ENCODE results near the gene KLF14. TPM values are rescaled to one million over a fixed set of nuclear protein-coding genes. Genes with fewer than 3 reads are reported as not detected.
"Not testable (repeated sequence)": the region's sequence is repeated elsewhere in the genome, so short reads cannot be mapped to it uniquely, and the experiment has no call there.

Gene KLF14
- total RNA-seq, 1 experiment from 2014 or later = not detected

DNA sequence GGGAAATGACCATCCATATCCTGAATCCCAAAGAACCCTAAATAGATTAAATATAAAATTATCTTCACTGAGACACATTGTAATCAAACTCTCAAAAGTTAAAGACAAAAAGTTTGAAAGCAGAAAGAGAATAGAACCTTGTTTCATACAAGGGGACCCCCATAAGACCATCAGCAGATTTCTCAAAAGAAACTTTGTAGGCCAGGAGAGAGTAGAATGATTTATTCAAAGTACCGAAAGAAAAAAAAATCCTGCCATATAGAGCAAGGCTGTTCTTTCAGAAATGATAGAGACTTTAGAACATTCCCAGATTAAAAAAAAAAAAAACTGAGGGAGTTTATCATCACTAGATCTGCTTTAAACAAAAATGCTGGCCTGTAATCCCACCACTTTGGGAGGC, 34.8 kb upstream of the KLF14 start:
- intact Hi-C loops (cut with micrococcal nuclease; ENCODE audit: unreplicated experiment) = no loop called here
- no peaks in the 10 kb centered on the region for H3K4me1 ChIP-seq (ENCODE audit: insufficient read depth, low read length, poor library complexity, severe bottlenecking)

GRCh38 chr7:130764569-130764968, 30.6 kb upstream of the KLF14 start:
- H3K4me1 ChIP-seq (ENCODE audit: insufficient read depth, low read length, poor library complexity, severe bottlenecking); CTCF ChIA-PET; DNase-seq (ENCODE audit: low spot score); H3K27ac ChIP-seq (ENCODE audit: low read depth, low read length, poor library complexity, severe bottlenecking); BruUV-seq (replicated peaks); H3K36me3 ChIP-seq (ENCODE audit: insufficient read depth, low read length, poor library complexity, severe bottlenecking); intact Hi-C loops (cut with micrococcal nuclease; ENCODE audit: unreplicated experiment); POLR2A ChIA-PET (ENCODE audit: low non-redundant PET); H3K27me3 ChIP-seq (replicated peaks; ENCODE audit: insufficient read depth, low read depth, low read length, poor library complexity); H3K4me3 ChIP-seq (ENCODE audit: low read depth, low read length, poor library complexity, severe bottlenecking): not testable (repeated sequence)
- peaks cover 13% of the 10 kb centered on the region for H3K9me3 ChIP-seq (ENCODE audit: low read depth, low read length, poor library complexity, severe bottlenecking)

More for the DNA sequence above, 34.8 kb upstream of the KLF14 start:
- ChIA-PET POLR2A (ENCODE audit: low non-redundant PET) (no interaction called here), CTCF (no interaction called here)
- no peaks in the 10 kb centered on the region for H3K36me3 ChIP-seq (ENCODE audit: insufficient read depth, low read length, poor library complexity, severe bottlenecking)
- H3K27me3 ChIP-seq (replicated peaks; ENCODE audit: insufficient read depth, low read depth, low read length, poor library complexity) = no peaks in the 10 kb centered on the region
- no TSS peak for BruUV-seq (replicated peaks)
- DNase-seq (ENCODE audit: low spot score) = no peak
- no peak overlapping the region for H3K27ac ChIP-seq (ENCODE audit: low read depth, low read length, poor library complexity, severe bottlenecking)
- peaks cover 17% of the 10 kb centered on the region for H3K9me3 ChIP-seq (ENCODE audit: low read depth, low read length, poor library complexity, severe bottlenecking)
- no peak for TF ChIP-seq EZH2 (IDR thresholded peaks at IDR 0.05; ENCODE audit: borderline replicate concordance, low read depth, low read length, poor library complexity, severe bottlenecking)
- TF ChIP-seq CTCF (conservative IDR thresholded peaks at IDR 0.05; ENCODE audit: low read depth, low read length) = no peak
- H3K4me3 ChIP-seq (ENCODE audit: low read depth, low read length, poor library complexity, severe bottlenecking) = no peak overlapping the region

- CTCF ChIA-PET = interaction anchor here (0.6 to 1.5 kb wide), 11 partner anchors 31 to 1312 kb away, joined by 3 to 22 read pairs (median 5); no protein-coding TSS in a partner anchor
- TF ChIP-seq CTCF (conservative IDR thresholded peaks at IDR 0.05; ENCODE audit: low read depth, low read length) (peak; percentile 84), EZH2 (IDR thresholded peaks at IDR 0.05; ENCODE audit: borderline replicate concordance, low read depth, low read length, poor library complexity, severe bottlenecking) (no peak)
- Histone ChIP-seq H3K27ac (ENCODE audit: low read depth, low read length, poor library complexity, severe bottlenecking) (no peak overlapping the region), H3K4me3 (ENCODE audit: low read depth, low read length, poor library complexity, severe bottlenecking) (no peak overlapping the region), H3K9me3 (ENCODE audit: low read depth, low read length, poor library complexity, severe bottlenecking) (no peaks in the 10 kb centered on the region), H3K4me1 (ENCODE audit: insufficient read depth, low read length, poor library complexity, severe bottlenecking) (no peaks in the 10 kb centered on the region), H3K27me3 (replicated peaks; ENCODE audit: insufficient read depth, low read depth, low read length, poor library complexity) (no peaks in the 10 kb centered on the region), H3K36me3 (ENCODE audit: insufficient read depth, low read length, poor library complexity, severe bottlenecking) (no peaks in the 10 kb centered on the region)
- no TSS peak for BruUV-seq (replicated peaks)
- peak; percentile 71 for DNase-seq (ENCODE audit: low spot score)
- POLR2A ChIA-PET (ENCODE audit: low non-redundant PET) = no interaction called here
- intact Hi-C loops (cut with micrococcal nuclease; ENCODE audit: unreplicated experiment) = loop anchor here (1.0 to 2.0 kb wide), 2 partner anchors 516 to 686 kb away; no protein-coding TSS in a partner anchor
Observed at GRCh38 chr7:130758429-130759056, 24.5 kb upstream of the KLF14 start.

DNA sequence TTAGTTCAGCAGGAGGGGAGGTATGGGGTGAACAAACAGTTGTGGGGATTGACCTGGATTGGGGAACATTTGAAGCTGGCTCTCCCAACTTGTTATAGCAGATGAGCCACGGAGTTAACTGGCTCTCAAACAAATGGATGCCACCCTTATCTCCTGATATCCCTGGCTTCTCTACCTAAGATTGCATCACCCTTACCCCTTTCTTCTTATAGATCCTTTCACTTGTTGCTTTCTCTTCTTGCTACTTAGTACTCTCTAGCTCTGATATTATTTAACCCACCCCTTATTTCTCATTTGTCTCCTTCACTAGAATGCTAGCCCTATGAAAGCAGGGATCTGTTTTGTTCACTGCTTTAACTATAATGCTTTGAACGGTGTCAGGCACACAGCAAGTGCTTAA, 22.3 kb upstream of the KLF14 start:
- no peaks in the 10 kb centered on the region for H3K36me3 ChIP-seq (ENCODE audit: insufficient read depth, low read length, poor library complexity, severe bottlenecking)
- no peaks in the 10 kb centered on the region for H3K9me3 ChIP-seq (ENCODE audit: low read depth, low read length, poor library complexity, severe bottlenecking)
- TF ChIP-seq CTCF (conservative IDR thresholded peaks at IDR 0.05; ENCODE audit: low read depth, low read length) = no peak
- TF ChIP-seq EZH2 (IDR thresholded peaks at IDR 0.05; ENCODE audit: borderline replicate concordance, low read depth, low read length, poor library complexity, severe bottlenecking) = no peak
- BruUV-seq (replicated peaks) = no TSS peak
- no peak overlapping the region for H3K27ac ChIP-seq (ENCODE audit: low read depth, low read length, poor library complexity, severe bottlenecking)
- ChIA-PET POLR2A (ENCODE audit: low non-redundant PET) (no interaction called here), CTCF (no interaction called here)
- H3K4me1 ChIP-seq (ENCODE audit: insufficient read depth, low read length, poor library complexity, severe bottlenecking) = no peaks in the 10 kb centered on the region
- H3K27me3 ChIP-seq (replicated peaks; ENCODE audit: insufficient read depth, low read depth, low read length, poor library complexity) = peaks cover 3% of the 10 kb centered on the region
- DNase-seq (ENCODE audit: low spot score) = no peak
- no peak overlapping the region for H3K4me3 ChIP-seq (ENCODE audit: low read depth, low read length, poor library complexity, severe bottlenecking)
- intact Hi-C loops (cut with micrococcal nuclease; ENCODE audit: unreplicated experiment) = no loop called here
